HG03432 (cell line): ENCODE measurements around the gene LDHA.

ENCODE experiments used
- ATAC-seq: cut with Tn5 transposase; IDR thresholded peaks from one replicate; pipeline ENCODE4 v1.9.1; 2021; ENCODE audit warnings: mild to moderate bottlenecking, moderate library complexity; ENCODE audit not compliant: unreplicated experiment

The LDHA gene

GRCh38 chr11:18394275-18394927 lies at the start of gene LDHA:
LDHA (plus strand) TSS chr11:18394563; CDS start chr11:18396843, 2,280 bp downstream.
- ATAC-seq = peak; percentile 84

DNA sequence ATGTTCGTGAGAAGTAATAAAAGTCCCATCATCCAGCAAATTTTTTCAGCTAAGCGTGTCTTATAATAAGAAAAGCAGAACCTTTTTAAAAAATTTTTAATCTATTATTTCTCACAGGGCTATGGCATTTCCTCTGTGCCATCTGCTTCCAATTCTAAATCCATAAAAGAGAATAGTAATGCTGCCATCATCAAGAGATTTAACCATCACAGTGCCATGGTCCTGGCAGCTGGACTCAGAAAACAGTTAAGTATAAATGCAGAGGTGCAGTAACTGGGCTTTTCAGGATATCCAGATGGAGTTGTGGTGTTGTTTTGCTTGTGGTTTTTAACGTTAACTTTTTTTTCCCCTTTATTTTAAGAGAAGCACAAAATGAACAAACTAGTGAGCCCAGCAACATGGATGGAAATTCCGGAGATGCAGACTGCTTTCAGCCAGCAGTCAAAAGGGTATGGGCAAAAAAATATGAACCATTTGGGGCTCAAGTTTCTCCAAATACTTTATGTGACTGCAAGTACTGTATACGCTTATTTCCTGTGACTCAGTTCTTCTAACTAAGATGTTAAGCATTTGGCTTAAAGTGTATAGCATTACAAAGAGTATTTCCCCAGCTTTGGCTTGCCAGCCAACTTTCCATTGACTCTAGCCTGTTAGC lies 46.8 kb upstream of the LDHA start:
- ATAC-seq = no peak

GRCh38 chr11:18352581-18352980 lies 41.8 kb upstream of the LDHA start:
- ATAC-seq = no peak

DNA sequence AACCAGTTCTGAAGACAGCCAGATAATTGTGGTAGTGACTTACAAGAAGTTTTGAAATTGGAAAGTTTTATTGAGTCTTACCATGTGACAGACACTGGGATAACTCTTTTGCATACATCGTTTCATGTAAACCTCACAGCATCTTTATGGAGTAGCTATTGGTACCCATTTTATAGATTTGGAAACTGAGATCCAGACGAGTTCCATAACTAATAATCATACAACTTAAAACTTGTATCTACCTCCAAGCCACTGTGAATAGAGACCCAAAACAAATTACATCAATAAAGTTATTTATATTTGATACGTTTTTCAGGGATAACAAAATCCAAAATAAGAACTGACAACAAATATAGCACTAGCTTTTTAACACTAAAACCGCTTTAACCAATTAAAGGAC lies 35.7 kb upstream of the LDHA start:
- ATAC-seq = no peak

DNA sequence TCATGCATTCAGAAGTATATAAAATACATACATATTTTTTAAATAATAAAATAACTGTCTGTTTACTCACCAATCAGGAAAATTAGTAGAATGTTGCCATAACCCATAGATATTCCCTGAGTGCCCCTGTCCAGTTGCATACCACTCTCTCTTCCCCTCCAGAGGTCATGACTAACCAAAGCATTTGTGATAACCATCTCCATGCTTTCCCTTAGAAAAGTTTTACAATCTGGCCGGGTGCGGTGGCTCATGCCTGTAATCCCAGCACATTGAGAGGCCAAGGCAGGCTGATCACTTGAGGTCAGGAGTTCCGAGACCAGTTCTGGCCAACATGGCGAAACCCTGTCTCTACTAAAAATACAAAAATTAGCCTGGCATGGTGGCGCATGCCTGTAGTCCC lies 33.2 kb upstream of the LDHA start:
- ATAC-seq = no peak

DNA sequence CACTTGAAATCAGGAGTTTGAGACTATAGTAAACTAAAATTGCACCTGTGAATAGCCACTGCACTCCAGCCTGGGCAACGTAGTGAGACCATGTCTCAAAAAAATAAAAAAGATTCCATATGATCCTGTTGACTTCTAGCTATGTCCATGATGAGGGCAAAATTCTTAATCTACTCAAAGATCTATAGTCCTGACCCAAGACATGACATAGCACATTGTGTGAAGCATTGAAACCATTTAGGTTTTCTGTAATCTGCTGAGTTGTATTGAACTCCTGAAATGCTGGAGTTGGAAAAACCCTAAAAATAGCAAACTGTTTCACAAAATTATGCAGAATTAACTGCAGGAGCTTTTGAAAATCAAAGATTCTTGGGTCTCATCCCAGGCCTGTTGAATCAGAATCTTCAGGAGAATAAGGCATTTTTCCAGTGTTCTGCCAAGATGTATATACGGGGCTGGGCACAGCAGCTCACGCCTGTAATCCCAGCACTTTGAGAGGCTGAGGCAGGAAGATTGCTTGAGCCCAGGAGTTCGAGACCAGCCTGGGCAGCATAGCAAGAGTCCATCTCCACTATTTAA lies 29.8 kb upstream of the LDHA start:
- ATAC-seq = no peak

- no peak for ATAC-seq
These were observed 28.6 kb upstream of the LDHA start for GRCh38 chr11:18365741-18366140.

DNA sequence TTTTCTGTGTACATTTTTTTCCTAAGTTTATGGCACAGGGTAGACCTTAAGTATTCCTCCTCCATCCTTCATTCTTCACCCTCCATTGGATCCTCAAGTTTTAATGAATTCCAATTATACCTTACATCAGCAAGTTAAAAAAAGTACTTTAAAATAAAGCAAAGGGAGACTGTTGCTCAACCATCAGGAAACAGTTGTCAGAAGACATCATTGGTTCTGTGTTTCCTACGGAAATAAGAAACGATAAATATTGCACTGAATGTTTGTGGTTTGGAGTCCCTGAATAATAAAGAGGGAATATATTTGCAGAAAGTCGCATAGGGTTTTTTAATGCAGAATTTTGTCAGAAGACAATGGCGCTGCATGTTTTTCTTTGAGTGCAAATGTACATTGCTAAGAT lies 28.1 kb upstream of the LDHA start:
- no peak for ATAC-seq

DNA sequence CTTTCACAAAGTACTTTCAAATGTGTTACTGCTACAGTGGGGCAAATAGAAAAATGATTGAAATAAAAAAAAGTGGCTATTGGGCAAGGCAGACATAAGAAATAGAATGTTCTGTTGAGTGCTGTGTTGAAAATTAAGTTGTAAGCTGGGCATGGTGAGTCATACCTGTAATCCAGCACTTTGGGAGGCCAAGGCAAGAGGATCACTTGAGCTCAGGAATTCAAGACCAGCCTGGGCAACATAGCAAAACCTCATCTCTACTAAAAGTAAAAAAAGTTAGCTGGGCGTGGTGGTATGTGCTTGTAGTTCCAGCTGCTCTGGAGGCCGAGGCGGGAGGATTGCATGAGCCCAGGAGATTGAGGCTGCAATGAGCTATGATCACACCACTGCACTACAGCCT lies 26.9 kb upstream of the LDHA start:
- ATAC-seq = no peak

DNA sequence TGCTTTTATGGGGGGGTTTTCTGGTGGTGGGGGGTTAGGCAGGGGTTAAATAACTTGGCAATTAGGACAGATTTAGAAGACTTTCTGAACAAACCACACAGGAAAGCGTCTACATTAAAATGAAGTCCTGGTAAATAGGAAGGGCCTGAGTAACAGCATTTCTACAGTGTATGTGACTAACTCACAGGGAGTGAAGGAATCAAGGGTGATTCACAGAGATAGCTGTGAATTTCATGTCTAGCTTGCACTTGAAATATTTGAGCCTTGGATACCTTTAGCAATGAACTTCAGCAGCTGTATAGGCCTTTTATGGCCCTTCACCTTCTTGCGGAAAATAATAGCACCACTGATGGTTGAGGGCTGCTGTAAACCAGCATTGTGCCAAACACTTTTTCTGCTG lies 26.1 kb upstream of the LDHA start:
- ATAC-seq = no peak

GRCh38 chr11:18369398-18369797 lies 25.0 kb upstream of the LDHA start:
- ATAC-seq = no peak

GRCh38 chr11:18371279-18371678 lies 23.1 kb upstream of the LDHA start:
- ATAC-seq = no peak

GRCh38 chr11:18372201-18372600 lies 22.2 kb upstream of the LDHA start:
- no peak for ATAC-seq

DNA sequence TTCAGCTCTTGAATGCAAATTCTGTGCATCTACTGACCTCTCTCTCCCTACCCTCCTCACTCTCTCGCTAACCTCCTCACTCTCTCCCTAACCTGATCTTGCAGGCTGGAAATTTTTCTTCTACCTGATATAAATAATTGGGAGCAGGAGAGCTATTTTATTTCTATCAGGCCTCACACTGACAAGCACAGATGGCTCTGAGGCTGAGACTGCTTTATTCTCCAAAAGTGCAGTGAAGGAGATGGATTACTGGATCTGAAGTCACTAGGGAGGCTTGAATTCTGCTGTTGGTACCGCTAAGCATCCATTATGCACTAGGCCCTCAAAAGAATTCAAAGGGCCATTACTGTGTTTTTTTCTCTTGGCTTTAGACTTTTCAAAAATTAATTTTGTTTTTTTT lies 19.4 kb upstream of the LDHA start:
- no peak for ATAC-seq

- no peak for ATAC-seq
These were observed 18.4 kb upstream of the LDHA start for GRCh38 chr11:18375941-18376340.

DNA sequence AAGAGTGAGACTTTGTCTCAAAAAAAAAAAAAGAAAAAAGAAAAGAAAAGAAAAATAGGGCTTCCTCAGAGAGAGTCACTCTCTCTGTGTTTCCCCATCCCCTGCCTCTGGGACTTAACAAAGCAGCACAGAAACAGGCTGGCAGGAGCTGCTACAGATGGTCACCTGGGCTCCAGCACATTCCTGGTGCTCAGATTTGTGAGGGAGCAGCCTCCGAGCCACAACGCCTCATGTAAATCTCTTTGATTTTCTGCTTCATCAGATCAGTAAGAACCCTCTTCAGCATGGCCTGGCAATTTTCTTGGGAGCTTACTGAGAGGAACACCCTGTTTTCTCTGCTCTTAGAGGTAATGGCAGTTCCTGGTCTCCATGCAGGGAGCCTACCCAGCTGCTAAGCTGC lies 15.2 kb upstream of the LDHA start:
- no peak for ATAC-seq

DNA sequence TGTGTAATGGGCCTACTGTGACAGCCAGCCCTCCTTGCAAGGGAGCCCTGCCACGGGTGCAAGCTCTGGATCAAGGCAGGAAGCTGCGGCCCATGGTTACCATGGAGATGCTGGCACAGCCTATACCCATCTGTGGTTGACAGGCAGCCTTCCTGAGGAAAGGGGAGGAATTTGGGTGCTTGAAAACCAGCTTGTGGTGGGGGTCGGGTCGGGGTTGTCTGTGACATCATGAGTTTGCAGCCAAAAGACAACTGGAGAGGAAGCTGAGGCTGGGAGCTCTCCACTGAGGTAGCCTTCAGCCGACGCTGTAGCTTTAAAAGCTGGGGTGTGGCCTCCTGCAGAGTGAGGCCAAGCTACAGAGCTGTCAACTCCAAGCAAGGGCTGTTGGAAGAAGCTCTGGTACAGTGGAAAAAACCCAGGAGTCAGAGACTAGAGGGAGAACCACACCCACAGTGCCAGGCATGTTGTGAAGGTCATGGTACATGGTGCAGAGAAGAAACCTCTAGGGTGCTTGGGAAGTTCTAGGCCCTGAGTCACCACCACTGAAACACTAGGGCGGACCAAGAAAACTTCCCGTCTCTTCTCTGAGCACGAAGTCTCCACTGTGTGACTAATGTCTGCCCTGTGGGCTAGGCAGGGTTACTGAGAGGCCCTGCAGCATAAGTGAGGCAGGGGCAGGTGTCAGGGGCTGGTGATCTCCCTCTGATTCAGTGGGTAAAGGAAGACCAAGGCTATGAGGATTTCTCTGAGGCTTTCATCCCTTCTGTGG lies 10.8 kb upstream of the LDHA start:
- peak; percentile 90 for ATAC-seq

GRCh38 chr11:18384157-18384641 lies 10.2 kb upstream of the LDHA start:
- ATAC-seq = peak; percentile 50

GRCh38 chr11:18390088-18390487 lies 4.3 kb upstream of the LDHA start:
- ATAC-seq = no peak

DNA sequence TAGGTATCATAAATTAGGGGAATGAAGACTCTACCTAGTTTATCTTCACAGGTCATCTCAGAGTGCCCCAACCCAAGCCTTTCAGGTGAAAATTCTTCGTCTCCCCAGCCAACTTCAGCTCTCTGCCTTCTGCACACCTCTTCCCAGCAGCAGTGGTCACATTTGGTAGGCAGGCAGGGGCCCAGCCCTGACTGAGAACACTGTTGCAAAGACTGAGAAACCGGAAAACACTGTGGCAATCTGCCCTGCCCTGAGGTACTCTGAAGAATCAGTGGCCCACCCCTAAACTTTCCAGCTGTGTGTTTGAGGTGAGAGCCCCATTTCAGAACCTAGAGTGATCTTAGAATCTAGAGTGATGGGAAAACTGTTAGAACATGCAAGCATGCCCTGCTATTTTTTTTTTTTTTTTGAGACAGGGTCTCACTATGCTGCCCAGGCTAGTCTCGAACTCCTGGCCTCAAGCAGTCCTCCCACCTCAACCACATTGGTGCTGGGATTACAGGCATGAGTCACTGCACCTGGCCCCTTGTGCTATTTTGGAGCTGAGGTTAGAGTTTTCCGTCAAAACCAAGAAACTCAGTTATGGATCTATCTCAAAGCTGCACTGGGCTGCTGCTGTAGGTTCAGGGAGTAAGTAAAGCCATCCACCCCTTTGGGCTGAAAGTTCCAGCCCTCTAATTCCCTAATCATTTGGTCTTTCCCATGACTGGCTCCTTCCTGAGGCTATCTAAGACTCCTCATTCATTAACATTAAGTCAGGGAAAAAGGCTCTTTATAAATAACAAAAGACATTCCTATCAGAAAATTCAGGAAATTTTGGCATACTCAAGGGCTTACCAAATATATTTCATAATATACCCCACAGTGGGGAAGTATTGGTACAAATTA lies 1.7 kb upstream of the LDHA start:
- no peak for ATAC-seq
